GM21423 (cell line): Measurements from ENCODE around the gene FMNL2.
A peak's percentile ranks its signal among the peaks of the same experiment; 100 is the strongest.

Experiments
- ATAC-seq: cut with Tn5 transposase; IDR thresholded peaks from one replicate; pipeline ENCODE4 v1.9.1; 2021; ENCODE audit warnings: mild to moderate bottlenecking, moderate library complexity; ENCODE audit not compliant: unreplicated experiment

Gene FMNL2

GRCh38 chr2:152421521-152422370 lies 86.8 kb downstream of the FMNL2 start:
- peak; percentile 90 for ATAC-seq

- ATAC-seq, result no peak
Observed at GRCh38 chr2:152423684-152424083, 88.7 kb downstream of the FMNL2 start.

- ATAC-seq, result no peak
Observed at GRCh38 chr2:152425765-152426727, 91.1 kb downstream of the FMNL2 start.

GRCh38 chr2:152426801-152427200 lies 91.8 kb downstream of the FMNL2 start:
- no peak for ATAC-seq

GRCh38 chr2:152427902-152428301 lies 92.9 kb downstream of the FMNL2 start:
- no peak for ATAC-seq

GRCh38 chr2:152428800-152429582 lies 94.0 kb downstream of the FMNL2 start:
- no peak for ATAC-seq

- ATAC-seq, result no peak
Observed at GRCh38 chr2:152430876-152431275, 95.9 kb downstream of the FMNL2 start.

- no peak for ATAC-seq
Observed at GRCh38 chr2:152431370-152432098, 96.6 kb downstream of the FMNL2 start.

- ATAC-seq, result no peak
Observed at GRCh38 chr2:152432206-152432653, 97.3 kb downstream of the FMNL2 start.

GRCh38 chr2:152432765-152433164 lies 97.8 kb downstream of the FMNL2 start:
- ATAC-seq, result no peak

GRCh38 chr2:152433289-152433688 lies 98.3 kb downstream of the FMNL2 start:
- no peak for ATAC-seq

GRCh38 chr2:152433791-152434190 lies 98.8 kb downstream of the FMNL2 start:
- ATAC-seq, result no peak

GRCh38 chr2:152434395-152435182 lies 99.6 kb downstream of the FMNL2 start:
- ATAC-seq, result no peak

- no peak for ATAC-seq
Observed at GRCh38 chr2:152436148-152436547, 101.2 kb downstream of the FMNL2 start.

GRCh38 chr2:152437276-152438108 lies 102.5 kb downstream of the FMNL2 start:
- no peak for ATAC-seq

- ATAC-seq, result no peak
Observed at GRCh38 chr2:152440049-152440448, 105.1 kb downstream of the FMNL2 start.

- no peak for ATAC-seq
Observed at GRCh38 chr2:152440460-152440859, 105.5 kb downstream of the FMNL2 start.

- no peak for ATAC-seq
Observed at GRCh38 chr2:152441961-152442360, 107.0 kb downstream of the FMNL2 start.
